KBM-7 (cell line): ENCODE measurements around the gene MRPS30.
A peak's percentile ranks its signal among the peaks of the same experiment; 100 is the strongest.
"Not testable (repeated sequence)": the region's sequence is repeated elsewhere in the genome, so short reads cannot be mapped to it uniquely, and the experiment has no call there.

ENCODE experiments used
- DNase-seq: peaks from one replicate; pipeline ENCODE4 v3.0.0-alpha.2; 2015
- in situ Hi-C: fragments of 300-500 bp; cut with MboI; formaldehyde crosslinking; loops from 2 replicates; pipeline ENCODE4 v1.14.3; 2020; ENCODE audit warnings: low sequenced_read_pairs, low pct_unique_long_range_greater_than_20kb, mixed read lengths

The MRPS30 gene

DNA sequence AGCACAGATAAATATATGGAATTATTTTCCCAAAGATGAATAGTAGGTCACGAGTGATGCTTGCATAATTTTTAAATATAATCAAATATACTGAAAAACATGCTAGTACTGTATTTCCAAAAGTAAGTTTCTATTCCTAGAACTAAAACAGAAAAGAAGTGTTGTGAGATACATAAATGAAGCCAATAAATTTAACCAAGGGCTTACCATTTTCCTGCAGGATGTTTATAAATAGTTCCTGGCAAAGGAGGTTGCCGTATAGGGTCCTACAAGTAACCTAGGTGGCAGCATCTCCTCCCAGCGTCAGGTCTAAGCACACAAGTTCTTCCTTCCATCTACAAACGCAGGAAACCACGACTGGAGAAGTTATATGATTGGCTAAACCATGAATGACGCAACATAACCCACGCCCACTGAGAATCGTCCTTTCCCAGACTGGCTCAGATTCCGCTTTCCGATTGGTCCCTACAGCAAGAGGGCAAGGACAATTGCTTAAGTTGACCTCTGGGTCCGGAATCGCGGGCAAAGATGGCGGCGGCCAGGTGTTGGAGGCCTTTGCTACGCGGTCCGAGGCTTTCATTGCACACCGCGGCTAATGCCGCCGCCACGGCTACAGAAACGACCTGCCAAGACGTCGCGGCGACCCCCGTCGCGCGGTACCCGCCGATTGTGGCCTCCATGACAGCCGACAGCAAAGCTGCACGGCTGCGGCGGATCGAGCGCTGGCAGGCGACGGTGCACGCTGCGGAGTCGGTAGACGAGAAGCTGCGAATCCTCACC lies at the start of gene MRPS30:
Gene MRPS30 (plus strand): TSS at position 513 of the 780 bp plus-strand sequence. CDS start 16 bp downstream, at position 529.
- in situ Hi-C loops: no loop called here
- peak; percentile 99 for DNase-seq

DNA sequence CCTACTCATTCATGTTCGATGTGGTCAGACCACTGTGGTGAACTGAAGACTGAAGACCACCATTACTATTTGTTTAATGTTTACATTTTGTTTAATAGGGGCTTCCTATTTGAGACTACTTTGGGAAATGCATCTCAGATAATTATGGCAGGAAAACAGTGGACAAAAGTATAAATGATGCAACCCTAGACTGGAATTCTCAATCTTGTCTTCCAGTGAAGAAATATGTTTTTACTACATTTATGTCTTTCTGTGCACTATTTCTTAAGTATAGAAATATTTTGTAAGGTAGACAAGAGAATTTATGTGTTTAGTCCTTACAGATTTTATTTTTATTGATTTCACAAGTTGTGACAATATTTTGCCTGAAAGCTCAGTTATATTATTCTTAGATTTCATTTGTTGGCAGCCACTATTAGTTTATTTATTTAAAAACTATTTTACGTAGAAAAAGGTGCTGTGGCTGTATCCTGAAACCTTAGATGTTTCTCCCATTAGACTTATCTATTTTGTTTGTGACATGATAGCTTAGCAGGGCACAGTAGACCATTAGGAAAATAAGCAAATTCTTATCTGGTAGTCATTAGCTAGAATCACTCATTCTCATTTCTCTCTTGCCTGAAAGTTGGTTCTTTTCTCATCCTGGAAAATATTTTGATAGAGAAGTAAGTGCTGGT lies 39.4 kb upstream of the MRPS30 start:
- in situ Hi-C loops: no loop called here

DNA sequence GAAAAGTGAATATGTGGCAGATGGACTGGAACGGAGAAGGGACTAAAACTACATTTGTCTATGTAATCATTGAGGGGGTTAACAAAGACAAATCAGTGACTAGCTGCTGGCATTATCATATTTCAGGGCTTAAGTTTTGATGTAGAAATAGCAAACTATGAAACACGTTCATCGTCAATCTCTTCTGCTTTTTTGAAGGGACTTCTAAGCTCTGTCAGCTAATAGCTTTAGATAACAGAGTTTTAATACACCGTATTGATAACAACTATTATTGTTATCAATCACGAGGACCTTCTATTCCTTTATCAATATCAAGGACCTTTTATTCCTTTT lies 38.9 kb upstream of the MRPS30 start:
- in situ Hi-C loops: no loop called here
- DNase-seq: no peak

More for the DNA sequence above, 39.4 kb upstream of the MRPS30 start:
- no peak for DNase-seq

- in situ Hi-C loops: no loop called here
- DNase-seq: peak; percentile 3
Measured at GRCh38 chr5:44770780-44771717, 37.7 kb upstream of the MRPS30 start.

DNA sequence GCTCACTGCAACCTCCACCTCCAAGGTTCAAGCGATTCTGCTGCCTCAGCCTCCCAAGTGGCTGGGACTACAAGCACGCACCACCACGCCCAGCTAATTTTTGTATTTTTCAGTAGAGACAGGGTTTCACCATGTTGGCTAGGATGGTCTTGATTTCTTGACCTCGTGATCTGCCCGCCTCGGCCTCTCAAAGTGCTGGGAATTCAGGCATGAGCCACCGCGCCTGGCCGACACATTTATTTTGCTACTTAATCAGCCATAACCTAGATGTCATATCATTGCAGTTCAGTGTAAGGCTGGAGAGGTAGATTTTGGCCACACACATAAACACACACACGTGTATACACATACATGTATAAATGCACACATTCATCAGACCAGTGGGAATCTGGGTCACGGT lies 36.4 kb upstream of the MRPS30 start:
- in situ Hi-C loops, DNase-seq: not testable (repeated sequence)

GRCh38 chr5:44774279-44774880 lies 34.4 kb upstream of the MRPS30 start:
- in situ Hi-C loops: no loop called here
- peak; percentile 71 for DNase-seq

DNA sequence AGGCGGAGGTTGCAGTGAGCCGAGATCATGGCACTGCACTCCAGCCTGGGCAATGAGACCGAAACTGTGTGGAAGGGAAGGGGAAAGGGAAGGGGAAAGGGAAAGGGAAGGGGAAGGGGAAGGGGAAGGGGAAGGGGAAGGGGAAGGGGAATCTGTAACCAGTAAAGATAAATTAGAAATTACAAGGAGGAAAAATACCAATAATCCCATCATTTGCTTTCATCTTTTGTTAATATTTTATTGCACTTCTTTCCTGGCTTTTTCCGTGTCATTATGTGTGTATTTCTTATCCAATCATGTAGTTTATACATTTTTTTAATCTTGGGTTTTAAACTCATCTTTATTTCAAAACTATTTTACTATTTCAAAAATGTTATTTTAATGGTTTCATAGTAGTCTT lies 29.6 kb upstream of the MRPS30 start:
- no peak for DNase-seq
- in situ Hi-C loops: no loop called here

DNA sequence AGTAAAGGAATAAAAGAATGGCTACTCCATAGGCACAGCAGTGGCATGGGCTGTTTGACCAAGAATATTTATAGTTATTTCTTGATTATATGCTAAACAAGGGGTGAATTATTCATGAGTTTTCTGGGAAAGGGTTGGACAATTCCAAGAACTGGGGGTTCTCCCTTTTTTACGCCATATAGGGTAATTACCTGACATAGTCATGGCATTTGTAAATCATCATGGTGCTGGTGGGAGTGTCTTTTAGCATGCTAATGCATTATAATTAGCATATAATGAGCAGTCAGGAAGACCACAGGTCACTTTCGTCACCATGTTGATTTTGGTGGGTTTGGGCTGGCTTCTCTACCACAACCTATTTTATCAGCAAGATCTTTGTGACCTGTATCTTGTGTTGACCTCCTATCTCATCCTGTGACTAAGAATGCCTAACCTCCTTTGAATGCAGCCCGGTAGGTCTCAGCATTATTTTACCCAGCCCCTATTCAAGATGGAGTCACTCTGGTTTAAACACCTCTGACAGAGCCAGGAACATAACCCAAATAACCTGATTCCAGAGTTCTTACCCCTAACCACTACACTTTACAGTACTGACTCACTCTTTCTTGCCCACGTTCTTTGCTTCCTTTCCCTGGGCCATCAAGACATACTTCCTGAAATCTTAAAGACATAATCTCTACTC lies 25.0 kb upstream of the MRPS30 start:
- no peak for DNase-seq
- in situ Hi-C loops: no loop called here

GRCh38 chr5:44787731-44788130 lies 21.0 kb upstream of the MRPS30 start:
- DNase-seq: no peak
- in situ Hi-C loops: no loop called here

DNA sequence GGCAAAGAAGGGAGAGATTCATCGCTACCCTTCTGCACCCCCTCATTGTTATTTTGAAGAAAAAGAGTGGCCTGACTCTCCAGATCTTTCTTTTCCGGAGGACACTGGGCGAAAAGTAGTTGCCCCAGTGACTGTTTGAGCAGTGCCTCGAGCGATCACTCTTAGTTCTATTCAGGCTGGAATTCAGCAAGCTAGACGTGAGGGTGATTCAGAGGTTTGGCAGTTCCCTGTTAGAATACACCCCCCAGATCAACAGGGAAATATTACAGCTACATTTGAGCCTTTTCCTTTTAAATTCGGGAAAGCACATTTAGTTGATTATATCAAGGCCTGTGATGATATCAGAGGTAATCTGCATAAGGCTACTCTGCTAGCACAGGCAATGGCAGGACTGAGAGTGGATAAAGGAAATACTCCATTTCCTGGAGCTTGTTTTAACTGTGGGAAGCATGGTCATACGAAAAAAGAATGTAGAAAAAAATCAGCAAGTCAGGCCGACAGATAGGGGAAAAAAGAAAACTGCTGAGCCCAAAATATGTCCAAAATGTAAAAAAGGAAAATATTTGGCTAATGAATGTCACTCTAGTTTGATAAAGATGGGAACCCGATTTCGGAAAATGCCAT lies 19.3 kb upstream of the MRPS30 start:
- DNase-seq, in situ Hi-C loops: not testable (repeated sequence)

DNA sequence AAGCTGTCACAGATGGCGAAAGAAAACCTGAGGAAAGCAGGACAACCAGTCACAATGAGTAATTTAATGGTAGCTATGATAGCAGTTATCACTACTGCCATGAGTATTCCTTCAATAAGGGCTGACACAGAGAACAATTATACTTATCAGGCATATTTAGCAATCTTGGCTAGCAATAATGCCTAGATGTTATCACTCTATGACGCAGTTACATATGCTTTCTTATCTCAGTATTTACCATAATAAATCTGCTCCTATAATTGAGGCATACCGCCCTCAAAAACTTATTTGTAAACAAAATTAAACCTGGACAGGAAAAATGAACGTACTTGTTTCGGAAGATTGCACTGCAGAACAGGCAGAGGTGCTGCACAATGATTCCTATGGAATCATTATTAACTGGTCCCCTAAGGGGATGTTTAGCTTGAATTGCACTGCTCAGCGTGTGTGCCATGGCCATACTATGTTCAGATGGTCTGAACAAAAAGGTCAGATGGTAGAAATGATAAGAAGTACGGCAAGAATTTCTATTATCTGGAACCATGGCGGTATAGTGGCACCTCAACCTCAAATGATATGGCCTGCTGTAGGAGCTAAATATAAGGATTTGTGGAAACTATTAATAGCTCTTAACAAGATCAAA lies 16.6 kb upstream of the MRPS30 start:
- DNase-seq, in situ Hi-C loops: not testable (repeated sequence)

DNA sequence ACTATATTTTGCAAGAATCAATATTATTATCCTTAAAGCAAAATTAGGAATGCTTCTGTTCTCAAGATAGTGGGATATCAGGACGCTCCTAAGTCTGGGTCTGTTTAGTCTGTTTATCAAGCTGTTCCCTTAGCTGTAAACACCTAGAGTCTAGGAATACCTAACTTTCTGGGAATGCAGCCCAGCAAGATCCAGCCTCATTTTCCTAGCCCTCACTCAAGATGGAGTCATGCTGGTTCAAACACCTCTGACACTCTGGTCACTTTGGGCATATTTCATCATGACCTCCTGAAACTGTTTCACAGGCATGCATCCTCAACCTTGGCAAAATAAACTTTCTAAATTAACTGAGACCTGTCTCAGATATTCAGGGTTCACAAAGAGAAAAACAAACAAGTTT lies 14.4 kb upstream of the MRPS30 start:
- in situ Hi-C loops: no loop called here
- no peak for DNase-seq

DNA sequence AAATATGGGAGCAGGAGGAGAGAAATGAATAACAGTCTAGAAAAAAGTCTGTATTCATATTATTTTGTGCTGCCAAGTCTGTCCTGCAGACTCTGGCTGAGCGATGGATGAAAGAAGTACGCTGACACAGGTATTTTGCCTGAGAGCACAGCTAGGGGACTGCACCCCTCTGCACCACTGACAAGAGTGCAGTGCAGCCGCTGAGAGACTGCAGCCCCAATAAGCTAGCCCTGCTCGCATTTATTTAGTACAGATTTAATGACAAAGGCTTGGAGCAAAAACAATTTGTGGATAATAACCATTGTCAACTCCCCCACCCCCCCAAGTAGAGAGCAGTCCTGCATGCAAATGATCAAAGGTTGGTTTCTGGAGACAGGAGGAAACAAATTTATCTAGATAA lies 13.3 kb upstream of the MRPS30 start:
- DNase-seq: no peak
- in situ Hi-C loops: no loop called here

GRCh38 chr5:44797841-44798240 lies 10.9 kb upstream of the MRPS30 start:
- in situ Hi-C loops: no loop called here
- DNase-seq: peak; percentile 17

DNA sequence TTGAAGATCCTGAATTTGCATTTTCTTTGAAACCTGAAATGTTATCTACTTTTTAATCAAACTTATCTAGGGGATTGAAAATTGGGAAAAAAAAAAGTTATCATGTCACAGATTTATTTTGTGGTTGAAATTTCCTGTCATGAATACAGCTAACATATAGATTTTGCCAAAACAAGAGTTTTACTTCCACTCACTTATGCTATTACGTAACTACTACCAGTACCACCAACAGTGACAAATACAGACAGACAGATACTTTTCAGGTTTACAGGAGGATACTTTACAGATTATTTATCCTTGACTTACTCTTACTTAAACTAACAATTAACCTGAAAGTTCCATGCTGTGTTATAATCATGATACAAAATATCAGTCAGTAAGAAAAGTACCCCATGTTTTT lies 6.8 kb upstream of the MRPS30 start:
- in situ Hi-C loops: no loop called here
- no peak for DNase-seq

DNA sequence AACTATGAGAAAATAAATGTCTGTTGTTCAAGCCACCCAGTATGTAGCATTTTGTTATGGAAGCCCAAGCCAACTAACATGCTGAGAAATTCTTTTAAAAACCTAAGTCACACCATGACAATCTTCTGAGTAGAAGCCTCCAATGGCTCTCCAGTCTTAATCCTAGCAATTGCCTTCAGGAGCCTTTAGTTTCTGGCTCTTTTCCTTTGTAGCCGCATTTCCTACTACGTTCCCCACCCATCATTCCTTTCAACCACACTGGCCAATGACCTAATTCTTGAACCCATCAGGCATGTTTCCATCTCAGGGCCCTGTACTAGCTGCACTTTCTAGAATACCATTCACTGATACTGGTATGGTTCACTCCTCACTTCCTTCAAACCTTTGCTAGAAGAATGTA lies 2.1 kb upstream of the MRPS30 start:
- no peak for DNase-seq
- in situ Hi-C loops: no loop called here

DNA sequence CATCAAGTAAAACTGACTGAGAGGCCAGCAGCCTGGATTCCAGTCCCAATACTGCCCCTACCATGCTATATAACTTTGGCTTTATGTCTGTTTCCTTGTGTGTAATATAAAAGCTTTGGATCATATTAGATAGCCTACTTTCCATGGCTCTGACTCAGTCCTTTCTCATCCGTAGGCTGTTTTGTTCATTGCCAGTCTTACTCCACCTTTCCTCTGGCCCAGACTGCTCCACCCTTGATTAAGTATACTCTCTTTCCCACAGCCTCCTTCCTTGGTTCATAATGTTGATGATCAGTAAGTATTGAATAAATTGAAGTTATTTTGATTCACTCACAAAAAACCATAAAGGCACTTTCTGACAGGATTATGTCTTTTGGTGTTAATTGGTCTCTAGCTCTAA lies 1.5 kb upstream of the MRPS30 start:
- in situ Hi-C loops: no loop called here
- no peak for DNase-seq
